Dermis blood vessel endothelial cell (primary cell): Measurements from ENCODE around the gene CDX2. TPM values are rescaled to one million over a fixed set of nuclear protein-coding genes. Genes with fewer than 3 reads are reported as not detected.
"Not testable (repeated sequence)": the region's sequence is repeated elsewhere in the genome, so short reads cannot be mapped to it uniquely, and the experiment has no call there.

Source experiments
- DNase-seq: peaks from one replicate; pipeline ENCODE4 v3.0.0; 2010
- total RNA-seq: library from RNA; depleted of rRNA; stranded (reverse); fragments of >200 nt; gene quantifications from 2 replicates; pipeline ENCODE4 v1.2.3, GENCODE V29; 2014

Gene CDX2
- total RNA-seq, 1 donor from 2014 or later, result not detected

- no peak for DNase-seq
Observed at GRCh38 chr13:27964741-27965323, 4.3 kb downstream of the CDX2 start.

GRCh38 chr13:27964206-27964605 lies 4.9 kb downstream of the CDX2 start:
- DNase-seq, result not testable (repeated sequence)

- no peak for DNase-seq
Observed at GRCh38 chr13:27963491-27963890, 5.6 kb downstream of the CDX2 start.

- DNase-seq, result no peak
Observed at GRCh38 chr13:27962982-27963381, 6.1 kb downstream of the CDX2 start.

- DNase-seq, result no peak
Observed at GRCh38 chr13:27962128-27962841, 6.8 kb downstream of the CDX2 start.

- no peak for DNase-seq
Observed at GRCh38 chr13:27961227-27962085, 7.7 kb downstream of the CDX2 start.

- DNase-seq, result peak; percentile 30
Observed at GRCh38 chr13:27960362-27961226, 8.5 kb downstream of the CDX2 start.

GRCh38 chr13:27959976-27960361 lies 9.1 kb downstream of the CDX2 start:
- no peak for DNase-seq

GRCh38 chr13:27956576-27957300 lies 12.4 kb downstream of the CDX2 start:
- DNase-seq, result no peak

- DNase-seq, result no peak
Observed at GRCh38 chr13:27955014-27955591, 14.0 kb downstream of the CDX2 start.

GRCh38 chr13:27954406-27954851 lies 14.7 kb downstream of the CDX2 start:
- peak; percentile 37 for DNase-seq

- peak; percentile 82 for DNase-seq
Observed at GRCh38 chr13:27953676-27954405, 15.3 kb downstream of the CDX2 start.

GRCh38 chr13:27952876-27953675 lies 16.0 kb downstream of the CDX2 start:
- DNase-seq, result no peak

GRCh38 chr13:27942972-27943371 lies 26.1 kb downstream of the CDX2 start:
- DNase-seq, result no peak

GRCh38 chr13:27933580-27934328 lies 35.4 kb downstream of the CDX2 start:
- no peak for DNase-seq

- DNase-seq, result no peak
Observed at GRCh38 chr13:27933118-27933517, 36.0 kb downstream of the CDX2 start.

- DNase-seq, result no peak
Observed at GRCh38 chr13:27929868-27930267, 39.2 kb downstream of the CDX2 start.

GRCh38 chr13:27928805-27929753 lies 40.0 kb downstream of the CDX2 start:
- DNase-seq, result no peak
